Pancreas (tissue), 10 donors: ENCODE data around the gene SUPV3L1. TPM values are rescaled to one million over a fixed set of nuclear protein-coding genes. Genes with fewer than 3 reads are reported as not detected.

Source experiments
- ATAC-seq, 4 donors: fragments of 200-7000 bp; cut with Tn5 transposase; one replicate each; pipeline versions ENCODE4 v1.8.0 to v1.9.1; 2020; ENCODE audit warnings: mild to moderate bottlenecking in 4 of 4, moderate library complexity in 4 of 4
- DNase-seq, 6 donors: peaks; one replicate each; pipeline ENCODE4 v3.0.0-alpha.2; 2020
- FAIRE-seq: peaks from 2 replicates; lab custom pipeline; 2012; peaks lifted over from hg19 to GRCh38; lab: Jason Lieb, UNC
- H3K27ac ChIP-seq, 4 donors: fragments of 200-600 bp; sonication (generic); 1 replicate in 3 of 4; 2 replicates in 1 of 4; pipeline versions ENCODE4 v1.5.0 to v1.8.0; 2020
- H3K27me3 ChIP-seq, 4 donors: fragments of 200-600 bp; one replicate each; pipeline ENCODE4 v1.8.0; 2021
- H3K36me3 ChIP-seq, 3 donors: fragments of 200-600 bp; sonication (generic) in 1 of 3; one replicate each; pipeline versions ENCODE4 v1.5.0 to v1.8.0; 2020 to 2021
- H3K4me1 ChIP-seq, 3 donors: fragments of 200-600 bp; one replicate each; pipeline ENCODE4 v1.8.0; 2021
- H3K4me3 ChIP-seq, 4 donors: fragments of 200-600 bp; sonication (generic) in 2 of 4; one replicate each; pipeline versions ENCODE4 v1.5.0 to v1.8.0; 2020 to 2021
- H3K9me3 ChIP-seq, 4 donors: fragments of 200-600 bp; one replicate each; pipeline ENCODE4 v1.8.0; 2021
- WGBS, 2 donors: extraction: QIAGEN DNeasy Blood & Tissue Kit; methylation state at CpG; one replicate each; pipeline ENCODE4 v1.1.7; 2013; 5-methylcytosine and 5-hydroxymethylcytosine counted together
- intact Hi-C, 3 donors: fragments of 100-400 bp; cut with DNase I; formaldehyde crosslinking; loops; one replicate each; pipeline versions ENCODE4 v1.11.1 to v1.14.2; 2022
- polyA plus RNA-seq, 2 donors: library from polyadenylated mRNA; stranded (reverse); fragments of 200-250 nt; gene quantifications; one replicate each; pipeline ENCODE4 v1.2.3, GENCODE V29; 2013
- total RNA-seq, 6 donors: library from RNA; stranded (reverse); fragmentation: NEBNext Ultra II Directional in 4 of 6; extraction: Animal tissue kit (Norgen Biotek cat#: 25700) in 4 of 6; gene quantifications; one replicate each; pipeline versions ENCODE4 v1.2.1 to v1.2.4, GENCODE V29; 2021 to 2023
- TF ChIP-seq, protein P1 (sequence below), 4 donors: fragments of 200-600 bp; sonication (generic) in 3 of 4; IDR thresholded peaks; one replicate each; pipeline versions ENCODE4 v1.5.0 to v1.8.0; 2021; ENCODE audit warnings: antibody characterized with exemption in 4 of 4
- donor health status: healthy with polysubstance abuse.
- donor health status: DM: no; HTN: no; CAD: no; lungs with moderate emphysema.
- donor health status: DM: no; HTN: no; CAD: no.
- donor health status: control.
- donor health status: control.
- donor health status: Bipolar disorder and iron deficiency.
- donor health status: DM: yes; HTN: yes; CAD: no.
- donor health status: DM: no; HTN: no; CAD: no.
- donor health status: DM: no; HTN: no; CAD: no.
- donor health status: DM: yes; HTN: yes; CAD: no.

SUPV3L1 gene
- total and polyA plus RNA-seq, 8 donors, result 8.6 to 78.1 (median 14.5) TPM

DNA sequence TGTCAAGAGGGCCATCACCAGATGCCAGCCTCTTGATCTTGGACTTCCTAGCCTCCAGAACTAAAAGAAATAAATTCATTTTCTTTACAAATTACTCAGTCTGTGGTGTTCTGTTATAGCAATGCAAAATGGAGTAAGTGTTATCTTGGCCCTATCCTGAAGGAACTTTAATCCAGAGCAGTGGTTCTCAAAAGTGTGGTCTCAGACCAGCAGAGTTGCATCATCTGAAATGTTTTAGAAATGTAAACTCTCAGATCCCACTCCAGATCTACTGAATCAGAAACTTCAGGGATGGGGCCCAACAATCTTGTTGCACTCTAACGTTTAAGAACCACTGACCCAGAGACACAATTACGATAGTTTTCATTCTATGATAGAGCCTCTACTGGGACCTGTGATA is 3.2 kb upstream of the SUPV3L1 start:
- Histone ChIP-seq H3K4me1 (peaks cover 7 to 11% (median 7%) of the 10 kb centered on the region in 3 donors), H3K9me3 (no peaks in the 10 kb centered on the region), H3K36me3 (peaks cover 0 to 4% (median 0%) of the 10 kb centered on the region in 3 donors), H3K27ac (no peak overlapping the region), H3K27me3 (no peaks in the 10 kb centered on the region), H3K4me3 (no peak overlapping the region)
- ATAC-seq, result no peak
- intact Hi-C loops, result no loop called here
- no peak for FAIRE-seq
- no peak for DNase-seq
- TF ChIP-seq, protein P1, sequence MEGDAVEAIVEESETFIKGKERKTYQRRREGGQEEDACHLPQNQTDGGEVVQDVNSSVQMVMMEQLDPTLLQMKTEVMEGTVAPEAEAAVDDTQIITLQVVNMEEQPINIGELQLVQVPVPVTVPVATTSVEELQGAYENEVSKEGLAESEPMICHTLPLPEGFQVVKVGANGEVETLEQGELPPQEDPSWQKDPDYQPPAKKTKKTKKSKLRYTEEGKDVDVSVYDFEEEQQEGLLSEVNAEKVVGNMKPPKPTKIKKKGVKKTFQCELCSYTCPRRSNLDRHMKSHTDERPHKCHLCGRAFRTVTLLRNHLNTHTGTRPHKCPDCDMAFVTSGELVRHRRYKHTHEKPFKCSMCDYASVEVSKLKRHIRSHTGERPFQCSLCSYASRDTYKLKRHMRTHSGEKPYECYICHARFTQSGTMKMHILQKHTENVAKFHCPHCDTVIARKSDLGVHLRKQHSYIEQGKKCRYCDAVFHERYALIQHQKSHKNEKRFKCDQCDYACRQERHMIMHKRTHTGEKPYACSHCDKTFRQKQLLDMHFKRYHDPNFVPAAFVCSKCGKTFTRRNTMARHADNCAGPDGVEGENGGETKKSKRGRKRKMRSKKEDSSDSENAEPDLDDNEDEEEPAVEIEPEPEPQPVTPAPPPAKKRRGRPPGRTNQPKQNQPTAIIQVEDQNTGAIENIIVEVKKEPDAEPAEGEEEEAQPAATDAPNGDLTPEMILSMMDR (IDR thresholded peaks at IDR 0.05), result no peak
- 66 to 69% methylated on average over 2 of the region's 2 CpGs for WGBS, 2 donors

DNA sequence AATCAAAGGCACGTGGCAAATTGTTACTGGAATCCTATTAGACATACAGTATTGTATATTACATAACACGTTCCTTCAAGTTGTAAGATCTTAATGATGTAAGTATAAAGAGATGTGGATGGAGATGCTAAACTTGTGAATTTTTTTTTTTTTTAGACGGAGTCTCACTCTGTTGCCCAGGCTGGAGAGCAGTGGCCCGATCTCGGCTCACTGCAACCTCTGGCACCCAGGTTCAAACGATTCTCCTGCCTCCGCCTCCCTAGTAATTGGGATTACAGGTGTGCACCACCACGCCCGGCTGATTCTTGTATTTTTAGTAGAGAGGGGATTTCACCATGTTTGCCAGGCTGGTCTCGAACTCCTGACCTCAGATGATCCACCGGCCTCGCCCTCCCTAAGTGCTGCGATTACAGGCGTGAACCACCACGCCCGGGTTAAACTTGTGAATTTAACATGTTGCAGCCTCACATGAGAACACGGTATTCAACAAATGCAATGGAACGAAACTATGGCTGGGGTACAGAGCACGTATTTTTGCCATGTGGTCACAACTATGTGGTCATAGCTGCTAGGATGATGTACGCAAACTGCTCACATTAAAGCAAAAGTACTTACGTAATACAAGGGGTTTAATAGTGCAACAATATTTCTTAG is 818 bp upstream of the SUPV3L1 start:
- H3K27me3 ChIP-seq, result no peaks in the 10 kb centered on the region
- ATAC-seq (peak; percentile 9 to 34 (median 21)), DNase-seq (peak in 2 of 6 donors; percentile 20 to 37), FAIRE-seq (no peak)
- no peaks in the 10 kb centered on the region for H3K36me3 ChIP-seq
- H3K4me1 ChIP-seq, result peaks cover 7 to 12% (median 12%) of the 10 kb centered on the region in 3 donors
- peak overlapping the region; percentile 74 to 98 (median 86) for H3K4me3 ChIP-seq
- no peaks in the 10 kb centered on the region for H3K9me3 ChIP-seq
- peak overlapping the region; percentile 81 to 98 (median 94) for H3K27ac ChIP-seq
- intact Hi-C loops, result no loop called here
- 27 to 28% methylated on average over 21 of the region's 21 CpGs for WGBS, 2 donors
- TF ChIP-seq, protein P1 (IDR thresholded peaks at IDR 0.05), result no peak

DNA sequence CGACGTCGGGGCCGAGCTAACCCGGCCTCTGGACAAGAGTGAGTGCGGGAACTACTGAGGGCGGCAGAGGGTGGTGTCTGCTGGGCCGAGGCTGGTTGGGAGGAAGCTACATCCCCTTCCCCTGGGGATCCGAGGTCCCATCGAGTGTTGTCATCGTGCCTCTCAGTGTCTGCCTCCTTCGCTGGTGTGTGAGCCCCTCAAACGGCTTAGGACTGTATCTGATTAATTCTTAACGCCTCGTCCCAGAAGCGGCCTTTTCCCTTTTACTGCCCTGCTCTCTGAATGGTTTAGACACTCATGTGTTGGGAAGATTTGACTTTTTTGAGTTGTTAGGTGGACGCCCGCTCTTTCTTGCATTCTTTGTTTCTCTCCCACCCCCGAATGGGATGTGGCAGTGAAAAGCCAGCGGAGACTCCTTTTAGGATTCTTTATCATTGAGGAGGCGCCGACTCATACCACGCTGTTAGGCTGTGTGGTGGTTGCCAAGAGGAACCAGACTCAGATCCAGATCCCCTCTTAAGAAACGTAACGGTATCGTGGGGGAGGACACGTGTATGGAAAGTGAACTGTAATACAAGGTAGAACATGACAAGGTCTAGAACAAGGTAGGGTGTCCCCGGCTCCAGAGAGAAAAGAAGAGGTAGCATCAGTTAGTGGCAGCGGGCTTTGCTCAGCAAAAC is 631 bp downstream of the SUPV3L1 start:
- no peak for DNase-seq
- 1 to 2% methylated on average over 29 of the region's 29 CpGs for whole genome bisulfite sequencing, 2 donors
- no peak for ATAC-seq
- Histone ChIP-seq H3K4me3 (peak overlapping the region; percentile 74 to 98 (median 86)), H3K27me3 (no peaks in the 10 kb centered on the region), H3K4me1 (peaks cover 7 to 12% (median 12%) of the 10 kb centered on the region in 3 donors), H3K36me3 (no peaks in the 10 kb centered on the region), H3K27ac (peak overlapping the region; percentile 81 to 98 (median 94)), H3K9me3 (no peaks in the 10 kb centered on the region)
- FAIRE-seq, result no peak
- intact Hi-C loops, result no loop called here
- TF ChIP-seq, protein P1 (IDR thresholded peaks at IDR 0.05), result no peak

DNA sequence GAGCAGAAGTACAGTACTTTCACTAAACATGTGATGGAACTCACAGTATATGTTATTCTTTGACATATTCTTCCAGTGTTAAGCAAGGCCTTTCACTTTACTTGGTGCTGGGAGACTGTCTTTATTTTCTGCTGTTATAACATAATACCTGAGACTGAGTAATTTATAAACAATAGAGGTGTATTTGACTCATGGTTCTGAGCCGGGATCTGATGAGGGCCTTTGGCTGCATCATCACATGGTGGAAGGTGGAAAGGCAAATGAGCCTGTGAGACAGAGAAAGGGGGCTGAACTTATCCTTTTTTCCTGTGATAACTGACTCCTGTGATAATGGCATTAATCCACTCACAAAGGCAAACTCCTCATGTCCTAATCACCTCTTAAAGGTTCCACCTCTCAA is 1.4 kb downstream of the SUPV3L1 start:
- ATAC-seq, result no peak
- H3K9me3 ChIP-seq, result no peaks in the 10 kb centered on the region
- DNase-seq, result no peak
- WGBS, 2 donors, result 34 to 47% methylated on average over 1 of the region's 1 CpG
- peak overlapping the region in 3 of 4 donors; percentile 74 to 98 (median 97) for H3K4me3 ChIP-seq
- TF ChIP-seq, protein P1 (IDR thresholded peaks at IDR 0.05), result no peak
- FAIRE-seq, result no peak
- peaks cover 7 to 12% (median 12%) of the 10 kb centered on the region in 3 donors for H3K4me1 ChIP-seq
- intact Hi-C loops, result no loop called here
- H3K36me3 ChIP-seq, result peaks cover 0 to 3% (median 0%) of the 10 kb centered on the region in 3 donors
- no peak overlapping the region for H3K27ac ChIP-seq
- H3K27me3 ChIP-seq, result no peaks in the 10 kb centered on the region
